Left lung (tissue), 10 donors: ENCODE measurements around the gene ADGRL3. TPM values are rescaled to one million over a fixed set of nuclear protein-coding genes. Genes with fewer than 3 reads are reported as not detected.
A peak's percentile ranks its signal among the peaks of the same experiment; 100 is the strongest.

Experiments
- ATAC-seq: fragments of 200-7000 bp; cut with Tn5 transposase; one replicate; pipeline ENCODE4 v1.9.1; 2020; ENCODE audit warnings: moderate library complexity
- DNase-seq, 4 donors: peaks; one replicate each; pipeline ENCODE4 v3.0.0-alpha.2; 2013 to 2020
- H3K27ac ChIP-seq, 2 donors: fragments of 200-600 bp; sonication (generic) in 1 of 2; one replicate each; pipeline versions ENCODE4 v1.5.0 to v1.8.0; 2020 to 2021
- H3K27me3 ChIP-seq, 2 donors: fragments of 200-600 bp; sonication (generic) in 1 of 2; one replicate each; pipeline versions ENCODE4 v1.5.0 to v1.8.0; 2020 to 2021
- H3K36me3 ChIP-seq, 2 donors: fragments of 200-600 bp; sonication (generic) in 1 of 2; one replicate each; pipeline versions ENCODE4 v1.5.0 to v1.8.0; 2020 to 2021
- H3K4me1 ChIP-seq, 2 donors: fragments of 200-600 bp; one replicate each; pipeline ENCODE4 v1.8.0; 2021
- H3K4me3 ChIP-seq, 2 donors: fragments of 200-600 bp; sonication (generic) in 1 of 2; one replicate each; pipeline versions ENCODE4 v1.5.0 to v1.8.0; 2020 to 2021; ENCODE audit warnings: mild to moderate bottlenecking in 1 of 2
- H3K9me3 ChIP-seq, 2 donors: fragments of 200-600 bp; sonication (generic) in 1 of 2; one replicate each; pipeline versions ENCODE4 v1.5.0 to v1.8.0; 2020 to 2021
- intact Hi-C, 2 donors: fragments of 100-400 bp; cut with DNase I; formaldehyde crosslinking; loops; one replicate each; pipeline versions ENCODE4 v1.11.2 to v1.14.2; 2022
- polyA plus RNA-seq, 6 donors: library from polyadenylated mRNA; unstranded; fragments of 120-200 nt; gene quantifications; one replicate each; pipeline ENCODE4 v1.2.1, GENCODE V29; 2013; ENCODE audit not compliant: insufficient read length in 6 of 6
- total RNA-seq, 2 donors: library from RNA; stranded (reverse); fragmentation: NEBNext Ultra II Directional; extraction: Animal tissue kit (Norgen Biotek cat#: 25700); gene quantifications; one replicate each; pipeline ENCODE4 v1.2.1, GENCODE V29; 2021
- TF ChIP-seq, protein P1 (sequence below), 2 donors: fragments of 200-600 bp; sonication (generic) in 1 of 2; IDR thresholded peaks; one replicate each; pipeline versions ENCODE4 v1.5.0 to v1.8.0; 2021; ENCODE audit warnings: antibody characterized with exemption in 2 of 2
- donor health status: DM: no; HTN: yes; CAD: no.
- donor health status: DM: no; HTN: no; CAD: no.

Gene ADGRL3
- total and polyA plus RNA-seq, 8 donors: 2.7 to 23.4 (median 19.6) TPM

DNA sequence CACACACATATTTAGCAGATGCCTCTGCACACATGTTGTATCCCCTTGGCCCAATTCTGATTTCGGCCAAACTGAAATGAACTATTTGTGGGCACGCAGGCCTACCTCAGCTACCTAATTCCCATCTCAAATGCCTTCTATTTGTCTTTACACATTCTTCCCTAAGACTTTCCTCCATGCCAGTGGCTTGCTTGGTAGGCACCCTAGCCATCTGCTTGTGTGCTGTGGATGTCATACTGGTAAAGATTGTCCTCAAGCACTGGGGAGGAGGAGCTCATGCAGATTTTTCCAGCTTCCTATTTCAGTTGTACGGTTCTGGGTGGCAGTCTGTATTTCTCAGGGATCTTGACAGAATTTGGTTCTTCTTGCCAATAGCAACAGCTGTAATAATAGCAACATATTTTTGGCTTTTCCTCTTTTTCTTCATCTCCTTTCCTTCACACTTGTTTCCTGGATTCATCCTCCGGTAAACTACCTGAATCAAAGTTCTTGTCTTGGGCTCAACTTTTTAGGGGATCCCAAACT is 514.3 kb downstream of the ADGRL3 start:
- TF ChIP-seq, protein P1, sequence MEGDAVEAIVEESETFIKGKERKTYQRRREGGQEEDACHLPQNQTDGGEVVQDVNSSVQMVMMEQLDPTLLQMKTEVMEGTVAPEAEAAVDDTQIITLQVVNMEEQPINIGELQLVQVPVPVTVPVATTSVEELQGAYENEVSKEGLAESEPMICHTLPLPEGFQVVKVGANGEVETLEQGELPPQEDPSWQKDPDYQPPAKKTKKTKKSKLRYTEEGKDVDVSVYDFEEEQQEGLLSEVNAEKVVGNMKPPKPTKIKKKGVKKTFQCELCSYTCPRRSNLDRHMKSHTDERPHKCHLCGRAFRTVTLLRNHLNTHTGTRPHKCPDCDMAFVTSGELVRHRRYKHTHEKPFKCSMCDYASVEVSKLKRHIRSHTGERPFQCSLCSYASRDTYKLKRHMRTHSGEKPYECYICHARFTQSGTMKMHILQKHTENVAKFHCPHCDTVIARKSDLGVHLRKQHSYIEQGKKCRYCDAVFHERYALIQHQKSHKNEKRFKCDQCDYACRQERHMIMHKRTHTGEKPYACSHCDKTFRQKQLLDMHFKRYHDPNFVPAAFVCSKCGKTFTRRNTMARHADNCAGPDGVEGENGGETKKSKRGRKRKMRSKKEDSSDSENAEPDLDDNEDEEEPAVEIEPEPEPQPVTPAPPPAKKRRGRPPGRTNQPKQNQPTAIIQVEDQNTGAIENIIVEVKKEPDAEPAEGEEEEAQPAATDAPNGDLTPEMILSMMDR (IDR thresholded peaks at IDR 0.05): no peak
- H3K27me3 ChIP-seq: no peaks in the 10 kb centered on the region
- no peaks in the 10 kb centered on the region for H3K4me1 ChIP-seq
- DNase-seq: peak in 2 of 4 donors; percentile 19 to 23
- no peak for ATAC-seq
- H3K4me3 ChIP-seq: no peak overlapping the region
- H3K27ac ChIP-seq: no peak overlapping the region
- intact Hi-C loops: no loop called here
- no peaks in the 10 kb centered on the region for H3K36me3 ChIP-seq
- H3K9me3 ChIP-seq: no peaks in the 10 kb centered on the region

DNA sequence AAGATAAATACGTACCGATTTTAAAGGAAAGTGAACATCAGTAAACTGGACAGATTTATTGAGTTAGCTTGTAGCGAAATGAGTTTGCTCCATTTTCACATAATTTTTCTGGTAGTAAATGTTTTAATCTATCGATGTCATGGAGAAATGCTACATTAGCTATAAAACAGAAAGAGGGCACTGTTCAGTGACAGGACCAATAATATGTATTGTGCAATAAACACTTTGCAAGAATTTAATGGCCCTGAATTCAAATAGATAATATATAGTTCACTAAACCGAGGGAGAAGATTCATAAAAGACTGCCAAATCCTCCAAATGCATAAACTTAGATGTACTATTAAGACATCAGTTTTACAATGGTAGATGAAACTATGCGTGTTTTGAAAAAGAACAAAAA is 516.3 kb downstream of the ADGRL3 start:
- TF ChIP-seq, protein P1 (IDR thresholded peaks at IDR 0.05): no peak
- no peaks in the 10 kb centered on the region for H3K36me3 ChIP-seq
- H3K27me3 ChIP-seq: no peaks in the 10 kb centered on the region
- H3K4me3 ChIP-seq: no peak overlapping the region
- ATAC-seq (no peak), DNase-seq (no peak)
- no peak overlapping the region for H3K27ac ChIP-seq
- H3K9me3 ChIP-seq: no peaks in the 10 kb centered on the region
- intact Hi-C loops: no loop called here
- H3K4me1 ChIP-seq: no peaks in the 10 kb centered on the region

DNA sequence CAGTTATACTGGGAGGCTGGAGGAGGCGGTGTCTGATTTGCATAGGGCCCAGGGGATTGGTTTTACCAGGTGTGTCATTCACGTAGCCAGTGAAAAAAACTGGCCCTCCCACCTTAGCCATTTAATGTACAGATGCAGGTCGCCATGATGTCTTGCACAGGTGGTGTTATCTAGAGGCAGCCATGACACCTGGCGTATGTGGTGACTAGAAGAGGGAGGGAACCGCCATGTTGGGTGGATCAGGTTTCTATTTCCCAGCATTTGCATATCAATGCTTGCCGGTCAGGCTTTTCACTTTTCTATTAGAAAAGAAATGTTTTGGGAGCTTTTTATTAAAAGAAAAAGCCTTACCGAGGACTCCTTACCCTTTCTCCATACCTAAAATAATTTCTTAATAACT is 523.4 kb downstream of the ADGRL3 start:
- H3K27ac ChIP-seq: no peak overlapping the region

DNA sequence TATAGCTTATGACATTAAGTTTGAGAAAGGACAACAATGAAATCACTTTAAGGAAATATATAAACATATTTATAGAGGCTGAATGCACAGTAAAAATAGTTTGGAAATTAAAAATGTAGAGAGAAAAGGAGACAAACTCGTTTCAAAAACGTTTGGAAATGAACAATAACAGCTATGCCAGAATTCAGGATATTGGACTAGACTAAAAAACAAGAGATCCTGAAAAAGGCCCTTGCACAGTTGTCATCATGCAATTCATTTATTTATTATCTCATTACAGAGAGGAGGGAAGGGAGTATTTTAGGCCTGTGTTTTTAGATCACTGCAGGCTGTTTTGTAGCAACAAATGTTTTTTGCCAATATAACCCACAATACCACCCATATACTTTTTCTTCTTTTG is 527.2 kb downstream of the ADGRL3 start:
- intact Hi-C loops: no loop called here
- H3K36me3 ChIP-seq: no peaks in the 10 kb centered on the region
- DNase-seq: no peak
- H3K4me3 ChIP-seq: no peak overlapping the region
- H3K27me3 ChIP-seq: no peaks in the 10 kb centered on the region
- no peak for ATAC-seq
- no peaks in the 10 kb centered on the region for H3K4me1 ChIP-seq
- no peaks in the 10 kb centered on the region for H3K9me3 ChIP-seq
- TF ChIP-seq, protein P1 (IDR thresholded peaks at IDR 0.05): no peak
- no peak overlapping the region for H3K27ac ChIP-seq

More for the DNA sequence above, 523.4 kb downstream of the ADGRL3 start:
- TF ChIP-seq, protein P1 (IDR thresholded peaks at IDR 0.05): no peak
- Histone ChIP-seq H3K9me3 (no peaks in the 10 kb centered on the region), H3K27me3 (no peaks in the 10 kb centered on the region), H3K36me3 (no peaks in the 10 kb centered on the region), H3K4me1 (no peaks in the 10 kb centered on the region), H3K4me3 (no peak overlapping the region)
- no peak for DNase-seq
- intact Hi-C loops: no loop called here
- no peak for ATAC-seq

DNA sequence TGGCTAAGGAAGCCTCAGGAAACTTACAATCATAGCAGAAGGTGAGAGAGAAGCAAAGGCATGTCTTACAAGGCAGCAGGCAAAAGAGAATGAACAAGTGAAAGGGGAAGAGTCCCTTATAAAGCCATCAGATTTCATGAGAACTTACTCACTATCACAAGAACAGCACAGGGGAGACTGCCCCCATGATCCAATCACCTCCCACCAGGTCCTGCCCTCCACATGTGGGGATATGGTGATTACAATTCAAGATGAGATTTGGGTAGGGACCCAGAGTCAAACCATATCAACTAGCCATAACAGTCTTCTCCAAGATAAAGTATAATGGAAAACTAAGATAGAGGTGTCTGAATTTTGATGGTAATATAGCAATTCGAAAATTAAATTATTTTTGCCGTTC is 534.3 kb downstream of the ADGRL3 start:
- ATAC-seq: no peak
- H3K4me3 ChIP-seq: no peak overlapping the region
- TF ChIP-seq, protein P1 (IDR thresholded peaks at IDR 0.05): no peak
- H3K27ac ChIP-seq: no peak overlapping the region
- H3K4me1 ChIP-seq: no peaks in the 10 kb centered on the region
- DNase-seq: no peak
- intact Hi-C loops: no loop called here
- no peaks in the 10 kb centered on the region for H3K9me3 ChIP-seq
- H3K36me3 ChIP-seq: no peaks in the 10 kb centered on the region
- no peaks in the 10 kb centered on the region for H3K27me3 ChIP-seq
